Keratinocyte (primary cell): ENCODE results near the gene PTDSS2.

ENCODE experiments used
- CTCF ChIP-seq, 3 experiments: IDR thresholded peaks in 1 of 3; conservative IDR thresholded peaks in 1 of 3; optimal IDR thresholded peaks in 1 of 3; 2 replicates in 2 of 3; 3 replicates in 1 of 3; pipeline versions ENCODE3 to v1.5.1; 2011; ENCODE audit warnings: low read length in 3 of 3, mild to moderate bottlenecking in 3 of 3, moderate library complexity in 2 of 3, control low read depth in 1 of 3, inconsistent platforms in 1 of 3; ENCODE audit not compliant: insufficient read depth in 2 of 3; ENCODE audit errors: extremely low read depth in 1 of 3
- EZH2 ChIP-seq: IDR thresholded peaks from one replicate; pipeline ENCODE4 v1.6.1; 2012; ENCODE audit warnings: inconsistent platforms, mild to moderate bottlenecking, low read length, moderate library complexity

DNA sequence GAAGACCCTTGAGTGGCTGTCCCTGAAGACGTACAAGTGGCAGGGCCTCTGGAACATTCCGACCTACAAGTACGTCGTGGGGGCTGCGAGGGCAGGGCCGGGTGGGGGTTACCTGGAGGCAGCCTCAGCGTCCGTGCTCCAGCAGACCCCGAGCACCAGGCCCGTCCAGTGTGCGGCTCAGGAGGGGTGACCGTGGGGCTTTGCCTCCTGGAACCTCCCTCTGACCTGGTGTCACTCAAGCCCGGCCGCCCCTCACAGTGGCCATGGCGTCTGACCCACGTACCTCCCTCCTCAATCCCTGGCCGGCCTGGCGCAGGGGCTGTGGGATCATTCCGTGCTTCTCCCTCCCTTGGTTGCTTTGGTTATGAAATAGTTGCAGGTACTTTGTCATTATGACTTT is 38.5 kb downstream of the PTDSS2 start:
- TF ChIP-seq CTCF (optimal IDR thresholded peaks at IDR 0.05 in 1 of 3, IDR thresholded peaks at IDR 0.05 in 1 of 3, conservative IDR thresholded peaks at IDR 0.05 in 1 of 3; ENCODE audit: extremely low read depth in 1 of 3, insufficient read depth in 2 of 3, low read length in 3 of 3) (no peak), EZH2 (no peak)
